HCT116 (cell line): Measurements from ENCODE around the gene BDKRB1. TPM values are rescaled to one million over a fixed set of nuclear protein-coding genes. Genes with fewer than 3 reads are reported as not detected.

Source experiments
- ATAC-seq: fragments of 200-7000 bp; cut with Tn5 transposase; 2 replicates; pipeline ENCODE4 v1.9.1; 2020; ENCODE audit warnings: mild to moderate bottlenecking, moderate library complexity
- BruUV-seq: library from RNA; stranded (reverse); fragments of 400-500 nt; replicated peaks from 2 replicates; lab custom pipeline; 2021; lab: Mats Ljungman, UMichigan
- CTCF ChIA-PET: fragments of 300-600 bp; sonication (Branson Sonifier 250); formaldehyde crosslinking; loops from one replicate; lab custom pipeline; 2021; ENCODE audit warnings: antibody characterized with exemption; lab: Charles Lee
- POLR2A ChIA-PET: fragments of 300-600, 350-600 bp; sonication (Branson Sonifier 250); formaldehyde crosslinking; loops from one replicate; lab custom pipeline; 2021; ENCODE audit warnings: antibody characterized with exemption; lab: Charles Lee
- RAD21 ChIA-PET, 2 experiments: fragments of 300-600 bp; sonication (Branson Sonifier 250); formaldehyde crosslinking; loops; one replicate each; lab custom pipeline; 2023; ENCODE audit warnings: low total read pairs in 2 of 2; ENCODE audit not compliant: uncharacterized antibody in 2 of 2, unreplicated experiment in 2 of 2, low non-redundant PET in 1 of 2; lab: Charles Lee
- DNase-seq: peaks from one replicate; pipeline ENCODE4 v3.0.0-alpha.2; 2010; ENCODE audit warnings: low read depth, low spot score
- H2AFZ ChIP-seq: fragments of 200-600 bp; shearing (Covaris generic), sonication (generic); 2 replicates; pipeline ENCODE4 v1.6.1; 2017; ENCODE audit warnings: low read depth, mixed run types, mixed read lengths, antibody characterized with exemption, low read length; ENCODE audit not compliant: poor library complexity, severe bottlenecking
- H3K27ac ChIP-seq: 2 replicates; pipeline ENCODE4 v1.5.1; 2012; ENCODE audit warnings: low read depth, low read length
- H3K27me3 ChIP-seq: fragments of 200-600 bp; sonication (generic); 2 replicates; pipeline ENCODE4 v1.6.1; 2016; ENCODE audit warnings: mixed run types, low read length, mixed read lengths; ENCODE audit not compliant: insufficient read depth
- H3K36me3 ChIP-seq, 2 experiments: fragments of 200-500 bp in 1 of 2; fragments of 200-600 bp in 1 of 2; sonication (Bioruptor generic) in 1 of 2; sonication (generic) in 1 of 2; 2 replicates each; pipeline versions ENCODE4 v1.5.1 to v1.6.1; 2014 to 2016; ENCODE audit warnings: low read length in 2 of 2, inconsistent platforms in 1 of 2, mixed read lengths in 1 of 2, mixed run types in 1 of 2; ENCODE audit not compliant: insufficient read depth in 2 of 2, control insufficient read depth in 1 of 2
- H3K4me1 ChIP-seq, 2 experiments: fragments of 200-600 bp in 1 of 2; sonication (generic) in 1 of 2; 2 replicates each; pipeline versions ENCODE4 v1.5.1 to v1.6.1; 2012 to 2017; ENCODE audit warnings: low read length in 2 of 2, inconsistent platforms in 1 of 2, mild to moderate bottlenecking in 1 of 2, mixed read lengths in 1 of 2, mixed run types in 1 of 2, moderate library complexity in 1 of 2; ENCODE audit not compliant: insufficient read depth in 2 of 2, control insufficient read depth in 1 of 2
- H3K4me2 ChIP-seq: fragments of 200-600 bp; sonication (generic); 2 replicates; pipeline ENCODE4 v1.6.1; 2017; ENCODE audit warnings: mixed run types, low read length, mixed read lengths
- H3K4me3 ChIP-seq, 2 experiments: fragments of 200-600 bp in 1 of 2; sonication (generic) in 1 of 2; replicated peaks in 1 of 2; 2 replicates each; pipeline ENCODE4 v1.5.1; 2011 to 2016; ENCODE audit warnings: low read length in 2 of 2, control low read depth in 1 of 2, low read depth in 1 of 2, mild to moderate bottlenecking in 1 of 2, mixed read lengths in 1 of 2, mixed run types in 1 of 2
- H3K79me2 ChIP-seq: fragments of 200-600 bp; sonication (generic); 2 replicates; pipeline ENCODE4 v1.6.1; 2017; ENCODE audit warnings: mild to moderate bottlenecking, mixed run types, low read length, moderate library complexity, mixed read lengths; ENCODE audit not compliant: insufficient read depth
- H3K9ac ChIP-seq: fragments of 200-600 bp; sonication (generic); 2 replicates; pipeline ENCODE4 v1.6.1; 2016; ENCODE audit warnings: low read length, mixed read lengths
- H3K9me2 ChIP-seq: fragments of 200-600 bp; sonication (generic), shearing (Covaris generic); 2 replicates; pipeline ENCODE4 v1.6.1; 2017; ENCODE audit warnings: mixed run types, mild to moderate bottlenecking, moderate library complexity; ENCODE audit not compliant: insufficient read depth
- H3K9me3 ChIP-seq, 2 experiments: fragments of 200-500 bp in 1 of 2; fragments of 200-600 bp in 1 of 2; sonication (Bioruptor generic) in 1 of 2; sonication (generic) in 1 of 2; 2 replicates each; pipeline ENCODE4 v1.6.1; 2014 to 2017; ENCODE audit warnings: low read length in 2 of 2, mixed read lengths in 2 of 2, inconsistent platforms in 1 of 2, low read depth in 1 of 2, mild to moderate bottlenecking in 1 of 2, mixed run types in 1 of 2, moderate library complexity in 1 of 2; ENCODE audit not compliant: control insufficient read depth in 1 of 2, insufficient read depth in 1 of 2
- H4K20me1 ChIP-seq: fragments of 200-600 bp; sonication (generic), shearing (Covaris generic); 2 replicates; pipeline ENCODE4 v1.6.1; 2017; ENCODE audit warnings: mixed run types, mild to moderate bottlenecking, moderate library complexity; ENCODE audit not compliant: insufficient read depth
- EGR1 ChIP-seq: IDR thresholded peaks from 2 replicates; pipeline ENCODE4 v1.6.1; 2012; ENCODE audit warnings: low read depth
- EZH2 ChIP-seq: fragments of 200-600 bp; sonication (generic); IDR thresholded peaks from 2 replicates; pipeline ENCODE4 v1.6.1; 2017; ENCODE audit warnings: antibody characterized with exemption, mixed run types
- EZH2phosphoT487 ChIP-seq: fragments of 200-600 bp; IDR thresholded peaks from 2 replicates; pipeline ENCODE4 v1.6.1; 2018; ENCODE audit warnings: antibody characterized with exemption, borderline replicate concordance
- FOSL1 ChIP-seq: IDR thresholded peaks from 2 replicates; pipeline ENCODE4 v1.6.1; 2012; ENCODE audit warnings: low read depth
- POLR2AphosphoS5 ChIP-seq: IDR thresholded peaks from 2 replicates; pipeline ENCODE4 v1.6.1; 2011; ENCODE audit warnings: mild to moderate bottlenecking, low read depth, low read length, moderate library complexity
- SP1 ChIP-seq: IDR thresholded peaks from 2 replicates; pipeline ENCODE4 v1.6.1; 2012; ENCODE audit warnings: low read depth
- SRF ChIP-seq: IDR thresholded peaks from 2 replicates; pipeline ENCODE4 v1.6.1; 2012; ENCODE audit warnings: low read depth
- YY1 ChIP-seq: IDR thresholded peaks from 2 replicates; pipeline ENCODE4 v1.6.1; 2011; ENCODE audit warnings: low read length, low read depth, moderate library complexity, mild to moderate bottlenecking; ENCODE audit not compliant: insufficient replicate concordance; ENCODE audit errors: extremely low read depth
- ZFX ChIP-seq: fragments of 450-650 bp; IDR thresholded peaks from 2 replicates; pipeline ENCODE4 v1.6.1; 2017
- ZNF274 ChIP-seq: fragments of 200-500 bp; sonication (Bioruptor generic); IDR thresholded peaks from 2 replicates; pipeline ENCODE4 v1.6.1; 2014; ENCODE audit warnings: mild to moderate bottlenecking, low read depth, low read length, inconsistent platforms
- intact Hi-C: fragments of 100-400 bp; cut with micrococcal nuclease; formaldehyde crosslinking; loops from 2 replicates; pipeline ENCODE4 v1.10.0; 2022
- total RNA-seq: library from RNA; stranded (reverse); gene quantifications from one replicate; pipeline ENCODE4 v1.2.1, GENCODE V29; 2021; ENCODE audit not compliant: unreplicated experiment
- TF ChIP-seq, protein P1 (sequence below): IDR thresholded peaks from 2 replicates; pipeline ENCODE4 v1.6.1; 2011; ENCODE audit warnings: mild to moderate bottlenecking, low read length, moderate library complexity; ENCODE audit not compliant: insufficient replicate concordance; ENCODE audit errors: extremely low read depth
- TF ChIP-seq, protein P2 (sequence below): IDR thresholded peaks from 2 replicates; pipeline ENCODE4 v1.6.1; 2012

Gene BDKRB1
- total RNA-seq, 1 experiment from 2014 or later, result not detected

DNA sequence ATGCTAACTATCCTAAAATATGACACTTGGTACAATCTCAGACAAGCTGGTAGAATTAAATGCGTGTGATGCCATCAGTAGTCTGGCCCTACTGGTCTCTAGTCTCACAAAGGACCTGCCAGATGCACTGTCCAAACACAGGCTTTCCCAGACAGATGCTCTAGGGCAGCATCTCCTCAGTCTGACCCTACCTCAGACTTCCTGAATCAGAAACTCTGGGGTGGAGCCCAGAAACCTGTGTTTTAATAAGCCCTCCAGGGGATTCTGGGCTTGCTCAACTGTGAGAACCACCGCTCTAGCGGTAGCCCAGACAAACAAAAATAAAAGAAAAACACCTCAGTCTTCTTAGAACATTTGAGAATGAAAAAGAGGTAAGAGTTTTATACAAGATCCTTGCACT lies 48.0 kb downstream of the BDKRB1 start:
- intact Hi-C loops, result no loop called here
- TF ChIP-seq FOSL1, result no peak
- TF ChIP-seq ZFX, result no peak
- TF ChIP-seq, protein P1, sequence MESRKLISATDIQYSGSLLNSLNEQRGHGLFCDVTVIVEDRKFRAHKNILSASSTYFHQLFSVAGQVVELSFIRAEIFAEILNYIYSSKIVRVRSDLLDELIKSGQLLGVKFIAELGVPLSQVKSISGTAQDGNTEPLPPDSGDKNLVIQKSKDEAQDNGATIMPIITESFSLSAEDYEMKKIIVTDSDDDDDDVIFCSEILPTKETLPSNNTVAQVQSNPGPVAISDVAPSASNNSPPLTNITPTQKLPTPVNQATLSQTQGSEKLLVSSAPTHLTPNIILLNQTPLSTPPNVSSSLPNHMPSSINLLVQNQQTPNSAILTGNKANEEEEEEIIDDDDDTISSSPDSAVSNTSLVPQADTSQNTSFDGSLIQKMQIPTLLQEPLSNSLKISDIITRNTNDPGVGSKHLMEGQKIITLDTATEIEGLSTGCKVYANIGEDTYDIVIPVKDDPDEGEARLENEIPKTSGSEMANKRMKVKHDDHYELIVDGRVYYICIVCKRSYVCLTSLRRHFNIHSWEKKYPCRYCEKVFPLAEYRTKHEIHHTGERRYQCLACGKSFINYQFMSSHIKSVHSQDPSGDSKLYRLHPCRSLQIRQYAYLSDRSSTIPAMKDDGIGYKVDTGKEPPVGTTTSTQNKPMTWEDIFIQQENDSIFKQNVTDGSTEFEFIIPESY, result no peak
- no peak for TF ChIP-seq ZNF274
- TF ChIP-seq EZH2phosphoT487, result no peak
- TF ChIP-seq, protein P2, sequence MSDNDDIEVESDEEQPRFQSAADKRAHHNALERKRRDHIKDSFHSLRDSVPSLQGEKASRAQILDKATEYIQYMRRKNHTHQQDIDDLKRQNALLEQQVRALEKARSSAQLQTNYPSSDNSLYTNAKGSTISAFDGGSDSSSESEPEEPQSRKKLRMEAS, result no peak
- no peak for TF ChIP-seq YY1
- no peak for TF ChIP-seq POLR2AphosphoS5
- no peak for TF ChIP-seq EGR1
- TF ChIP-seq SRF, result no peak
- TF ChIP-seq SP1, result no peak
- no peak for TF ChIP-seq EZH2
- no peak overlapping the region for H2AFZ ChIP-seq
- no peaks in the 10 kb centered on the region for H4K20me1 ChIP-seq
- CTCF ChIA-PET, result interaction anchor here (1.1 to 1.4 kb wide), 2 partner anchors 12 to 17 kb away, joined by 4 to 5 read pairs; no protein-coding TSS in a partner anchor
- POLR2A ChIA-PET, result no interaction called here
- H3K27ac ChIP-seq, result no peak overlapping the region
- BruUV-seq, result no TSS peak
- no peaks in the 10 kb centered on the region for H3K9me3 ChIP-seq
- H3K79me2 ChIP-seq, result no peaks in the 10 kb centered on the region
- H3K9ac ChIP-seq, result no peak overlapping the region
- no peaks in the 10 kb centered on the region for H3K36me3 ChIP-seq
- no peak for ATAC-seq
- no peaks in the 10 kb centered on the region for H3K9me2 ChIP-seq
- H3K27me3 ChIP-seq, result no peaks in the 10 kb centered on the region
- no peak for DNase-seq
- no peaks in the 10 kb centered on the region for H3K4me1 ChIP-seq
- RAD21 ChIA-PET, result interaction anchor here in 1 of 2 experiments (0.5 kb wide), 1 partner anchor 46 kb away, joined by 4 read pairs; no protein-coding TSS in a partner anchor
- H3K4me2 ChIP-seq, result no peak overlapping the region
- no peak overlapping the region for H3K4me3 ChIP-seq
